Fibroblast of lung (primary cell): Measurements from ENCODE around the gene THAP7.

Experiments used
- EZH2 ChIP-seq: IDR thresholded peaks from 2 replicates; pipeline ENCODE4 v1.5.1; 2012; ENCODE audit warnings: low read length, control low read depth, mild to moderate bottlenecking; ENCODE audit errors: missing control alignments
- TF ChIP-seq, protein P1 (sequence below), 2 donors: IDR thresholded peaks in 1 of 2; conservative IDR thresholded peaks in 1 of 2; 1 replicate in 1 of 2; 2 replicates in 1 of 2; pipeline ENCODE4 v1.5.1; 2011 to 2012; ENCODE audit warnings: low read length in 2 of 2, control low read depth in 1 of 2, inconsistent platforms in 1 of 2, low read depth in 1 of 2, mild to moderate bottlenecking in 1 of 2

DNA sequence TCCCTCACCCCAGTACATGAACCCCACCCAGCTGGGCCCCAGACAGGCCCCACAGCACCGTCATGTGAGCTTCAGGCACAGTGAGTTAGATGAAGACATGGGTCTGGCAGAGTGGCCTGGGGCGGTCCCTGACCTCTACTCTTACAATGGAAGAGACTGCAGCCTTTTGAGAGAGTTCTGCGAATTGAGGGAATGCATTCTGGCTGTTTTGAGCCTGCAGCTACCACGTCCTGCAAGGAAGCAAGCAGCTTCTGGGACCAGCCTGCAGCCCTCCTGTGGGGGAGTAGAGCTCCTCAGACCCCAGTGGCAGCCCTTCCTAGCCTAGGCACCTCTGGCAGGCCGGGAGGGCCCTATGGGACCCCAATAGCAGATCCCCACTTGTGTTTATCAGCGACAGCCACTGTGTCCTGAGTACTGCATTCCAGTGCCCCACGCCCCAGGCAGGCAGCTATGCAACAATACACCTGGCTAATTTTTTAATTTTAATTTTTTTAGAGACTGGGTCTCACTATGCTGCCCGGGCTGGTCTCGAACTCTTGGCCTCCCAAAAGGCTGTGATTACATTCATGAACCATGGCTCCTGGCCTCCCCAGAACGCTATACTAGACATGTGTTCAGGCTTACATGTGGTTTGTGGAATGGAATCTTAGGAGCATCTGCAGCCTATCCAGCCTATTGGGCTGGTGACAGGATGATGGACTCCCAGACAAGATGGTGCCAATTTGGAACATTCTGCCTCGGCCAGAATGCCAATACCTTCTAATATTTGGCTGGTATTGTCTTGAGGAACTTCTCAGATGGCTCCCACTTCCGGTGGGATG lies 31.2 kb upstream of the THAP7 start:
- TF ChIP-seq, protein P1, sequence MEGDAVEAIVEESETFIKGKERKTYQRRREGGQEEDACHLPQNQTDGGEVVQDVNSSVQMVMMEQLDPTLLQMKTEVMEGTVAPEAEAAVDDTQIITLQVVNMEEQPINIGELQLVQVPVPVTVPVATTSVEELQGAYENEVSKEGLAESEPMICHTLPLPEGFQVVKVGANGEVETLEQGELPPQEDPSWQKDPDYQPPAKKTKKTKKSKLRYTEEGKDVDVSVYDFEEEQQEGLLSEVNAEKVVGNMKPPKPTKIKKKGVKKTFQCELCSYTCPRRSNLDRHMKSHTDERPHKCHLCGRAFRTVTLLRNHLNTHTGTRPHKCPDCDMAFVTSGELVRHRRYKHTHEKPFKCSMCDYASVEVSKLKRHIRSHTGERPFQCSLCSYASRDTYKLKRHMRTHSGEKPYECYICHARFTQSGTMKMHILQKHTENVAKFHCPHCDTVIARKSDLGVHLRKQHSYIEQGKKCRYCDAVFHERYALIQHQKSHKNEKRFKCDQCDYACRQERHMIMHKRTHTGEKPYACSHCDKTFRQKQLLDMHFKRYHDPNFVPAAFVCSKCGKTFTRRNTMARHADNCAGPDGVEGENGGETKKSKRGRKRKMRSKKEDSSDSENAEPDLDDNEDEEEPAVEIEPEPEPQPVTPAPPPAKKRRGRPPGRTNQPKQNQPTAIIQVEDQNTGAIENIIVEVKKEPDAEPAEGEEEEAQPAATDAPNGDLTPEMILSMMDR (conservative IDR thresholded peaks at IDR 0.05 in 1 of 2, IDR thresholded peaks at IDR 0.05 in 1 of 2; ENCODE audit: low read depth in 1 of 2, low read length in 2 of 2) = no peak
- no peak for TF ChIP-seq EZH2
